Measurements from ENCODE around the gene CACNG3. TPM values are rescaled to one million over a fixed set of nuclear protein-coding genes. Genes with fewer than 3 reads are reported as not detected.
"Not testable (repeated sequence)": the region's sequence is repeated elsewhere in the genome, so short reads cannot be mapped to it uniquely, and the experiment has no call there.

Gene CACNG3
- total RNA-seq, 1 donor from 2014 or later: not detected

GRCh38 chr16:24319126-24319814, 63.1 kb downstream of the CACNG3 start:
- DNase-seq (no peak), ATAC-seq (ENCODE audit: poor library complexity) (no peak)
- intact Hi-C loops (cut with DNase I): no loop called here

GRCh38 chr16:24322106-24322505, 66.0 kb downstream of the CACNG3 start:
- intact Hi-C loops (cut with DNase I): no loop called here
- ATAC-seq (ENCODE audit: poor library complexity) (no peak), DNase-seq (no peak)

GRCh38 chr16:24324421-24324820, 68.3 kb downstream of the CACNG3 start:
- ATAC-seq (ENCODE audit: poor library complexity) (no peak), DNase-seq (no peak)
- intact Hi-C loops (cut with DNase I): no loop called here

- intact Hi-C loops (cut with DNase I): no loop called here
- ATAC-seq (ENCODE audit: poor library complexity) (no peak), DNase-seq (no peak)
Measured at GRCh38 chr16:24328835-24329452, 72.8 kb downstream of the CACNG3 start.

- ATAC-seq (ENCODE audit: poor library complexity) (no peak), DNase-seq (no peak)
- intact Hi-C loops (cut with DNase I): no loop called here
Measured at GRCh38 chr16:24332178-24332577, 76.0 kb downstream of the CACNG3 start.

GRCh38 chr16:24332582-24333090, 76.5 kb downstream of the CACNG3 start:
- ATAC-seq (ENCODE audit: poor library complexity) (no peak), DNase-seq (no peak)
- intact Hi-C loops (cut with DNase I): no loop called here

- ATAC-seq (ENCODE audit: poor library complexity) (no peak), DNase-seq (no peak)
- intact Hi-C loops (cut with DNase I): no loop called here
Measured at GRCh38 chr16:24336491-24336890, 80.4 kb downstream of the CACNG3 start.

GRCh38 chr16:24337013-24337412, 80.9 kb downstream of the CACNG3 start:
- DNase-seq: no peak
- intact Hi-C loops (cut with DNase I): no loop called here
- no peak for ATAC-seq (ENCODE audit: poor library complexity)

- ATAC-seq (ENCODE audit: poor library complexity); DNase-seq; intact Hi-C loops (cut with DNase I): not testable (repeated sequence)
Measured at GRCh38 chr16:24343829-24344228, 87.7 kb downstream of the CACNG3 start.

- intact Hi-C loops (cut with DNase I): no loop called here
- no peak for DNase-seq
Measured at GRCh38 chr16:24344784-24345183, 88.6 kb downstream of the CACNG3 start.

GRCh38 chr16:24345704-24346103, 89.6 kb downstream of the CACNG3 start:
- intact Hi-C loops (cut with DNase I): no loop called here
- no peak for ATAC-seq (ENCODE audit: poor library complexity)
- no peak for DNase-seq

More at GRCh38 chr16:24344784-24345183, 88.6 kb downstream of the CACNG3 start:
- no peak for ATAC-seq (ENCODE audit: poor library complexity)

- DNase-seq: no peak
- no peak for ATAC-seq (ENCODE audit: poor library complexity)
- intact Hi-C loops (cut with DNase I): no loop called here
Measured at GRCh38 chr16:24346734-24347133, 90.6 kb downstream of the CACNG3 start.

GRCh38 chr16:24347556-24347955, 91.4 kb downstream of the CACNG3 start:
- DNase-seq: no peak
- intact Hi-C loops (cut with DNase I): no loop called here
- ATAC-seq (ENCODE audit: poor library complexity): no peak

GRCh38 chr16:24348545-24349290, 92.6 kb downstream of the CACNG3 start:
- ATAC-seq (ENCODE audit: poor library complexity): no peak
- intact Hi-C loops (cut with DNase I): no loop called here
- DNase-seq: no peak

GRCh38 chr16:24349320-24349719, 93.2 kb downstream of the CACNG3 start:
- ATAC-seq (ENCODE audit: poor library complexity): no peak
- intact Hi-C loops (cut with DNase I): no loop called here
- DNase-seq: no peak

GRCh38 chr16:24352746-24353145, 96.6 kb downstream of the CACNG3 start:
- intact Hi-C loops (cut with DNase I): no loop called here
- ATAC-seq (ENCODE audit: poor library complexity): no peak

GRCh38 chr16:24353622-24354021, 97.5 kb downstream of the CACNG3 start:
- DNase-seq (no peak), ATAC-seq (ENCODE audit: poor library complexity) (no peak)
- intact Hi-C loops (cut with DNase I): no loop called here

More at GRCh38 chr16:24352746-24353145, 96.6 kb downstream of the CACNG3 start:
- DNase-seq: no peak

GRCh38 chr16:24357511-24357910, 101.4 kb downstream of the CACNG3 start:
- intact Hi-C loops (cut with DNase I): no loop called here
- no peak for ATAC-seq (ENCODE audit: poor library complexity)
- no peak for DNase-seq

GRCh38 chr16:24358117-24358516, 102.0 kb downstream of the CACNG3 start:
- intact Hi-C loops (cut with DNase I): no loop called here
- no peak for DNase-seq
- ATAC-seq (ENCODE audit: poor library complexity): no peak

GRCh38 chr16:24359490-24359889, 103.4 kb downstream of the CACNG3 start:
- DNase-seq (no peak), ATAC-seq (ENCODE audit: poor library complexity) (no peak)
- intact Hi-C loops (cut with DNase I): no loop called here
